Loucy (cell line): ENCODE data around the gene BAG1.
A peak's percentile ranks its signal among the peaks of the same experiment; 100 is the strongest.

Source experiments
- H2AFZ ChIP-seq: fragments of 200-600 bp; sonication (generic); 2 replicates; pipeline ENCODE4 v1.6.0; 2016; ENCODE audit warnings: antibody characterized with exemption, mild to moderate bottlenecking, low read length, moderate library complexity
- H3F3A ChIP-seq: fragments of 200-600 bp; 2 replicates; pipeline ENCODE4 v1.6.0; 2016; ENCODE audit warnings: antibody characterized with exemption, low read depth, mild to moderate bottlenecking
- H3K27me3 ChIP-seq: fragments of 200-600 bp; sonication (generic); 2 replicates; pipeline ENCODE4 v1.6.1; 2014; ENCODE audit warnings: low read length, mild to moderate bottlenecking; ENCODE audit not compliant: insufficient read depth, poor library complexity, severe bottlenecking
- H3K36me3 ChIP-seq: fragments of 200-600 bp; sonication (generic); 2 replicates; pipeline ENCODE4 v1.6.1; 2016; ENCODE audit warnings: low read length; ENCODE audit not compliant: insufficient read depth
- H3K4me1 ChIP-seq: fragments of 200-600 bp; sonication (generic); 2 replicates; pipeline ENCODE4 v1.5.1; 2014; ENCODE audit warnings: low read length, mild to moderate bottlenecking; ENCODE audit not compliant: insufficient read depth, poor library complexity, severe bottlenecking
- H3K4me2 ChIP-seq: fragments of 200-600 bp; sonication (generic); 2 replicates; pipeline ENCODE4 v1.6.0; 2014; ENCODE audit warnings: antibody characterized with exemption, low read length, low read depth, mild to moderate bottlenecking; ENCODE audit not compliant: poor library complexity, severe bottlenecking
- H3K4me3 ChIP-seq: fragments of 200-600 bp; sonication (generic); 2 replicates; pipeline ENCODE4 v1.5.1; 2014; ENCODE audit warnings: low read length, mild to moderate bottlenecking, mixed read lengths; ENCODE audit not compliant: poor library complexity, severe bottlenecking
- H3K79me2 ChIP-seq: fragments of 200-600 bp; sonication (generic); 2 replicates; pipeline ENCODE4 v1.6.1; 2014; ENCODE audit warnings: low read length; ENCODE audit not compliant: insufficient read depth
- H3K9ac ChIP-seq: fragments of 200-600 bp; sonication (generic); 2 replicates; pipeline ENCODE4 v1.6.0; 2014; ENCODE audit warnings: mild to moderate bottlenecking, low read depth, low read length, moderate library complexity; ENCODE audit not compliant: poor library complexity, severe bottlenecking
- H3K9me2 ChIP-seq: fragments of 200-600 bp; sonication (generic); replicated peaks from 2 replicates; pipeline ENCODE4 v1.6.1; 2016; ENCODE audit warnings: low read depth, low read length, mixed read lengths
- H3K9me3 ChIP-seq: fragments of 200-600 bp; sonication (generic); 2 replicates; pipeline ENCODE4 v1.6.1; 2014; ENCODE audit warnings: mild to moderate bottlenecking, antibody characterized with exemption, low read length, low read depth; ENCODE audit not compliant: insufficient read depth
- H4K20me1 ChIP-seq: fragments of 200-600 bp; sonication (generic); 2 replicates; pipeline ENCODE4 v1.6.0; 2014; ENCODE audit warnings: antibody characterized with exemption, low read length, mild to moderate bottlenecking; ENCODE audit not compliant: insufficient read depth, poor library complexity, severe bottlenecking
- EZH2phosphoT487 ChIP-seq: fragments of 200-600 bp; IDR thresholded peaks from 2 replicates; pipeline ENCODE4 v1.6.1; 2018; ENCODE audit warnings: antibody characterized with exemption, mild to moderate bottlenecking, moderate library complexity, borderline replicate concordance
- TF ChIP-seq, protein P1 (sequence below): fragments of 200-600 bp; sonication (generic); conservative IDR thresholded peaks from 2 replicates; pipeline ENCODE4 v1.5.1; 2014; ENCODE audit warnings: mild to moderate bottlenecking, antibody characterized with exemption, low read length

The BAG1 gene

DNA sequence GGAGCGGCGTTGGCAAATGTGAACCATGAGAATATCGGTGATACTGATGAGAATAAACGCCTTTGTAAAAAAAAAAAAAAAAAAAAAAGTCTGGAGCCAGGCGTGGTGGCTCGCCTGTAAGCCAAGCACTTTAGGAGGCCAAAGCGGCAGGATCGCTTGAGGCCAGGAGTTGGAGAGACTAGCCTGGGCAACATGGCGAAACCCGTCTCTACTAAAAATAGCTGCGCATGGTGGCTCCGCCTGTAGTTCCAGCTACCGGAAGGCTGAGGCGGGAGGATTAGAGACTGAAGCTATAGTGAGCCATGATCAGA is 25.4 kb upstream of the BAG1 start:
- Histone ChIP-seq H3K9ac (peak overlapping the region; percentile 98), H3F3A (peaks cover 7% of the 10 kb centered on the region), H3K36me3 (no peaks in the 10 kb centered on the region), H3K4me2 (peak overlapping the region; percentile 82), H3K4me1 (peaks cover 17% of the 10 kb centered on the region), H2AFZ (peak overlapping the region; percentile 72), H3K27me3 (no peaks in the 10 kb centered on the region), H3K9me3 (no peaks in the 10 kb centered on the region), H4K20me1 (peaks cover 13% of the 10 kb centered on the region), H3K4me3 (peak overlapping the region; percentile 87), H3K9me2 (no peaks in the 10 kb centered on the region), H3K79me2 (peaks cover 49% of the 10 kb centered on the region)
- TF ChIP-seq EZH2phosphoT487: no peak
- TF ChIP-seq, protein P1, sequence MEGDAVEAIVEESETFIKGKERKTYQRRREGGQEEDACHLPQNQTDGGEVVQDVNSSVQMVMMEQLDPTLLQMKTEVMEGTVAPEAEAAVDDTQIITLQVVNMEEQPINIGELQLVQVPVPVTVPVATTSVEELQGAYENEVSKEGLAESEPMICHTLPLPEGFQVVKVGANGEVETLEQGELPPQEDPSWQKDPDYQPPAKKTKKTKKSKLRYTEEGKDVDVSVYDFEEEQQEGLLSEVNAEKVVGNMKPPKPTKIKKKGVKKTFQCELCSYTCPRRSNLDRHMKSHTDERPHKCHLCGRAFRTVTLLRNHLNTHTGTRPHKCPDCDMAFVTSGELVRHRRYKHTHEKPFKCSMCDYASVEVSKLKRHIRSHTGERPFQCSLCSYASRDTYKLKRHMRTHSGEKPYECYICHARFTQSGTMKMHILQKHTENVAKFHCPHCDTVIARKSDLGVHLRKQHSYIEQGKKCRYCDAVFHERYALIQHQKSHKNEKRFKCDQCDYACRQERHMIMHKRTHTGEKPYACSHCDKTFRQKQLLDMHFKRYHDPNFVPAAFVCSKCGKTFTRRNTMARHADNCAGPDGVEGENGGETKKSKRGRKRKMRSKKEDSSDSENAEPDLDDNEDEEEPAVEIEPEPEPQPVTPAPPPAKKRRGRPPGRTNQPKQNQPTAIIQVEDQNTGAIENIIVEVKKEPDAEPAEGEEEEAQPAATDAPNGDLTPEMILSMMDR: no peak

DNA sequence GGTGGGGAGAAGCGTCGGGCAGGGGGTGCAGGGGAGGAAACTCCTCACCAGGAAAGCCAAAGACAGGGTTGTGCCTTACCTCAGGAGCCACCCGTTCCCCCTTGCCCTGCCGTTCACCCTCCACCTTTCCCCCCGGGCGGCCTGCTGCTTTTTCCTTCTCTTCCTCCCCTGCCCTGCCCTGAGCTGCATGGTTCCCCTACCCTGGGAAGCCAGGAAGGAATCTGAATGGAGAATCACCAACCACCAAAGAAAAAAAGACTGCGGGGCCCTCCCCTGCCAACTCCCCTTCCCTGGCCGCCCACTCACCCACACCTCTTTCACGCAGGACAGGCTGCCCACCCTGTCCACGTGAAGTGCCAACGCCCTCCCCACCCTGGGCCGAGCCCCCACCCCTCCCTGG is 25.0 kb upstream of the BAG1 start:
- TF ChIP-seq EZH2phosphoT487: no peak
- TF ChIP-seq, protein P1: no peak
- peak overlapping the region; percentile 87 for H3K4me3 ChIP-seq
- peaks cover 45% of the 10 kb centered on the region for H3K79me2 ChIP-seq
- no peak overlapping the region; the same call in 1 of the 2 replicates for H2AFZ ChIP-seq
- H3K4me1 ChIP-seq: peaks cover 15% of the 10 kb centered on the region
- H3K9ac ChIP-seq: peak overlapping the region; percentile 98
- peaks cover 7% of the 10 kb centered on the region for H3F3A ChIP-seq
- no peaks in the 10 kb centered on the region for H3K9me3 ChIP-seq
- H3K9me2 ChIP-seq: no peaks in the 10 kb centered on the region
- peaks cover 13% of the 10 kb centered on the region for H4K20me1 ChIP-seq
- no peaks in the 10 kb centered on the region for H3K27me3 ChIP-seq
- H3K36me3 ChIP-seq: no peaks in the 10 kb centered on the region
- peak overlapping the region; percentile 82 for H3K4me2 ChIP-seq

DNA sequence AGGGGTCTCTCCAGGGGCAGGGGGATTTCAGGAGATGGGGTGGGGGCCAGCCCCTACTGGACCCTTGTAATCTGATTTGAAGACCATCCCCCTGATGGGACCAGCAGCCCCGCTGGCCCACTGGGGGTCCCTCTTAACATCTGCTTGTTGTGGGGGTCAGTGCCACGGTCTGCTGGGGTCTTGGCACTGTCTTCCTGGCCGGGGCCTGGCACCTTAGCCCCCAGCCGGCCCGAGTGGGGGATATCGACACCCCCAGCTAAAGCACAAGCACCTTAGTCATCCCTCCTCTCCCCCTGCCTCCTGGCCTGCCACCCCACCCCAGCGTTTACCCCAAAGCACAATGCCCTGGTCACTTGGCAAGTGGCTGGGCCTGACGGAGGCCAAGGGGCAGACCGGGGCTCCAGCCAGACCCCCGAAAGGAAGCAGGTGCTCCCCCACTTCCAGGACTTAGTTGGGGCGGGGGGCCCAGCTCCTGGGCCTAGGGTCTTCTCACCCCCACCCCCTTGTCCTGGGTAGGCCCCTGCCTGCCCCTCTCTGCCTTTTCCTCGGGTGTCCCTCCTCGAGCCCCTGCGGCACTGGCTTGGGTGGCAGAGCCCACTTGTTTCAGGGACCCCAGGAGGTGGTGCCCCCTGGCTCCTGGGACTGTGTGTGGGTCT is 24.4 kb upstream of the BAG1 start:
- H3K36me3 ChIP-seq: no peaks in the 10 kb centered on the region
- peak overlapping the region; percentile 98 for H3K9ac ChIP-seq
- H3K27me3 ChIP-seq: no peaks in the 10 kb centered on the region
- H3K9me3 ChIP-seq: no peaks in the 10 kb centered on the region
- peak overlapping the region; percentile 82 for H3K4me2 ChIP-seq
- H3K9me2 ChIP-seq: no peaks in the 10 kb centered on the region
- H3F3A ChIP-seq: peaks cover 7% of the 10 kb centered on the region
- no peak overlapping the region for H2AFZ ChIP-seq
- H3K79me2 ChIP-seq: peaks cover 40% of the 10 kb centered on the region
- TF ChIP-seq, protein P1: no peak
- TF ChIP-seq EZH2phosphoT487: no peak
- H3K4me1 ChIP-seq: peaks cover 15% of the 10 kb centered on the region
- peak overlapping the region; percentile 87 for H3K4me3 ChIP-seq
- H4K20me1 ChIP-seq: peaks cover 12% of the 10 kb centered on the region
